SIG-M5 treated with dmso at 0.1 percent for 504 hours (cell line): Measurements from ENCODE around the gene EML4.

Experiments used
- DNase-seq: peaks from one replicate; lab custom pipeline; 2025; ENCODE audit not compliant: unreplicated experiment; lab: John Stamatoyannopoulos, UW

EML4 gene

DNA sequence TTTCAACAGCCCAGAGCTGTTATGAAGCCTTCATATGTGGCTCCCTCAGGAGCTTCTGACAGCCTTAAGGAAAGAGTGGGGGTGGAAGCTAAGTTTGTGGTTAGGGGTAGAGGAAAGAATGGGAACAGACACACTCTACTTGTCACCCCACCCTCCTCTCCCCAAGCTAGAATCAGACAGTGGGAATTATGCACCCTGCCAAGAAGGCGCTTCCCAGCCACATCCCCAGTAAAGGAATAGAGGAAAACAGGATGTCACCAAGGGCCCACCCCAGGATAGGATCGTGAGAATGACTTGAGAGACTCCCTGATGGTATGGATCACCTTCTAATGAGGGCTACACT lies 32.4 kb upstream of the EML4 start:
- no peak for DNase-seq

DNA sequence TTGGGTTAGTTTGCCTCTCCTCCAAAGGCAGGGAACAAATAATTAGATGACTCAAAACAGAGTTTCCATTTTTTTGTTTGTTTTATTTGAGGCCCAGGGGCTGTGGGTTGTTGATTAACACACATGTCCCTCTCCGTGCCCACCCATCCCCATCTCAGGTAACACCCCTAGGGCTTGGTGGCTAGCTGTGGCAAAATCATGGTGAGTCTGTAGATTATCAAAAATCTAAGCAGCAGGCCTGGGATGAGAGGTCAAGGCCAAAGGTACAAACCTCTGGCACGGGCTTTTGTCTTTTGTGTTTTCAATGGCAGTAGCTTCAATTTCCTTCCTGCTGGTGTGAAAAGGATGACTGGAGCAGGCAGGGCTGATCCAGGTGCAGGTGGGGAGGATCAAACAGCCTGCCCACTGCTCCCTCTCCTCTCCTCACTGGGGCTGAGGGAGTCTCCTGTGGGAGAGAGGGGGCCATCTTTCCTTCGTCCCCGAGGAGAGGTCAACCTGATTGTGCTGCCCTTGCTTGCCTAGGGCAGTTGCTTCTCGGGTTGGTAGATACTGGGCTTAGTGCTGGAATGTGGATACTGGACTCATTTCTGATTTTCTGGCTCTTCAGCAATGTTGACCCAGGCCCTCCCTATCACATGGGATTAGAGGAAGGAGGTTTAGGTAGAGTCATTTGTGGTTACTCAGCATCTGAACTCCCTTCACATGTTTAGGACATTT lies 31.9 kb upstream of the EML4 start:
- no peak for DNase-seq

DNA sequence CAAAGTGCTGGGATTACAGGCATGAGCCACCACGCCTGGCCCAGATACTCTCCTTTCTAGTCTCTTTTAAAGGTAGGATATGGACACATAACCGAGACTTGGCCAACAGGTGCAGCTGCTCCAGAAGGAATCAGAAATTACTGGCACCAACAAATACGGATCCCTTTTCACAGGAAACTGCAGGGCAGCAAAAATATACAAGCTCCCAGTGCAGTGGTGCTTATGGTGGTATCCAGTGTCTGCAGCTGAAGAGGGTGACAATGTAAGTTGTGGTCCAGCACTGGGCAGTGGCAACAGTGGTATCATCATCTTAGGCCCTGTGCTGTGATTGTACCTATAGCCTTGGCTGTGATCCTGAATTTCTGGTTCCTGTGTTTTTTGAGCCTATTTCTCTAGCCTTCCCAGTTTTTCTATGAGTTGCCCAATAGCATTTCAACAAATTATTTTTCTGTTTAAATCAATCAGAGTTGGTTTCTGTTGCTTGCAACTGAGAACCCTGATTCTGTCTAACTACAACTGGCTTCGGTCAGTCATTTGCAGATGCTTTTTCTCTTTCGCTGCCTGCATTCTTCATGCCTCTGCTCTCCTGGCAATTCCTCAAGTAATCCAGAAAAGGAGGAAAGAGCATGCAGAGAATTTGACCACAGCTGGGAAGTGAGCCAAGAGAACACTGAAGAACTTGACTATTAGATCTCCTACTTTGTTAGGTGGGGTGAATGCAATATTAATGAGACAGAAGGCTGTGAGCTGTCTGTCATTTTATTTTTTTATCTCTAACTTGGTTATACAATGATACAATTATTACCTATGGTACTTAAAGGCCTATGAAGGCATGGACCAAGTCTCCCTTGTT lies 30.8 kb upstream of the EML4 start:
- DNase-seq, result no peak

DNA sequence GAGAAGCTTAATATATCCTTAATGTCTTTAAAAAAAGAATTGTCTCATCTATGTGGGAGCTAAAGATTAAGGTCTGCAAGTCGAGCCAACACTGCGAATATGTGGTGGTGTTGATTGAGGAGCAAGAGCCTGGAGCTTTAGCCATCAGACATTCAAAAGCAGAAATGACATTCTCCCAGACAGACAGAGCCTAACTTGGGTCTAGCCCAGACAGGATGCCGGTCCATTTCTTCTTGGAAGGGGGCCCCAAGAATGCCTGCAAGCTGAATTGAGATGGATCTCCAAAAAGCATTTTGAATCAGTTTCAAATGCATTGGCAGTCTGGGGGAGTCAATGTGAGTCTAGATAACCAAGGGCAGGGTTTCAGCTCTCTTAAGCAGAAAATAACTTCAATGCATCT lies 30.1 kb upstream of the EML4 start:
- no peak for DNase-seq

GRCh38 chr2:42140496-42140895 lies 28.7 kb upstream of the EML4 start:
- no peak for DNase-seq

DNA sequence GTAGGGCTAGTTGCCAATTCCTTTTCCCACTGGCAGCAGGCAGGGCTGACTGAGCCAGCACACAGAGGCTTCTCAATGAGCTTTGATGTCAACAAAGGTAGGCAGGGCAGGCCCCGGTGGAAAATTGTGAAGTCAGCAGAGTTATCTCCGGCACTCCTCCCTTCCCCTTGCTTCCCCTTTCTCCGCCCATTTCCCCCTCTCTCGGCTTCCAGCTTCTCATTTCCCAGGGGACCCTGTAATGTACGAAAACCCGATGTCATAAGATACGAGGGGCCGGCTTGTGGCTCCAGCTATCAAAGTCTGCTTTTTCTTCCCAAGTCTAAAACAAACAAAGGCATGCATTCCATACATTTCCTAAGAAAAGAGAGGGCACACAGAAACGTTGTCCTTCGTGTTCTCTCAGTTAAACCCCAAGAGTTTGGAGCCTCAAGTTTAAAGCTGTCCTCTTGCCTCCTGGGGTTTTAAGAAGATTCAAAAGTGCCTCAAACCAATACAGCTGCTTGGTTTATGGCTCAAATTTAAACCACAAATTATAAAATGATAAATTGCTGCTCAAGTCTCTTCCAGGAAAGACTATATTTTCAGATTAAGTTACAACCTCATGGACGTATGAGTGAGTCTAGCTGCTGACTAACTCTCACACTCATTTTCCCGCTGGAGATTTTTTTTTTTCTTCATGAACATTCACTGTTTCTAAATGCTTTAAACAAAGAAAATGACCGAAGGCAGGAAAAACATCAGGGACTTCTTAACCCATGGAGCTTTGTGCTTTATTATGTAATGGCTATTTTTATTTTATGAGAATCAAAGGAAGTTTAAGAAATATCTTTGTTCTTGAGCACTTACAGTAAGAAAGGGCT lies 27.2 kb upstream of the EML4 start:
- DNase-seq, result peak; percentile 53

DNA sequence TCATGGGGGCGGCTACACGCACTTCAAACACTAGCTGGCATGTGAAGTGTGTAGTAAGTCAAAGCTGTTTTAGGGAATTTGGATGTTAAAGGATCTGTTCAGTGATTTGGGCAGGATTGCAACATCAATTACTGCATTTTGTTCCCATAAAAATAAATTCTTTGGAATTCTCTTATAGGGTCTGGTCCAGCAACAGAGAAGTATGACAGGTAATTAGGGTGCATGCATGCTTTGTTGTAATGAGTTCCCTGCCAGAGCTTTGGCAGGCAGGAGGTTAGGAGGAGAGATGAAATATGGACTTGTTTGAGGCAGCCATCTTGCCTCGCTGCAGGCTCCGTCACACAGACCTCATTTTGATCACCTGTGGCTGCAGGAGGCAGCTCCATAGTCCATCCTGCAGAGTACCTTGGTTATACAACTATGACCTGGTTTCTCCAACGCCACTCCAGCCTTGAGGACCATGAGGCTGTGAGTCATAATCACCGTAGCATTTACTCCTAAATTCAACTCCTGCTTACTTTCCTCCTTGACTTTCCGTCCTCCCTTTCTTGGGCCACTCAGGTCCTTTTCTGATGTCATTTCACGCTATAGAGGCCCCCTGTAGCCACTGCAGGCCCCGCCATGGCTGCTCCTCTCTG lies 26.5 kb upstream of the EML4 start:
- DNase-seq, result no peak

DNA sequence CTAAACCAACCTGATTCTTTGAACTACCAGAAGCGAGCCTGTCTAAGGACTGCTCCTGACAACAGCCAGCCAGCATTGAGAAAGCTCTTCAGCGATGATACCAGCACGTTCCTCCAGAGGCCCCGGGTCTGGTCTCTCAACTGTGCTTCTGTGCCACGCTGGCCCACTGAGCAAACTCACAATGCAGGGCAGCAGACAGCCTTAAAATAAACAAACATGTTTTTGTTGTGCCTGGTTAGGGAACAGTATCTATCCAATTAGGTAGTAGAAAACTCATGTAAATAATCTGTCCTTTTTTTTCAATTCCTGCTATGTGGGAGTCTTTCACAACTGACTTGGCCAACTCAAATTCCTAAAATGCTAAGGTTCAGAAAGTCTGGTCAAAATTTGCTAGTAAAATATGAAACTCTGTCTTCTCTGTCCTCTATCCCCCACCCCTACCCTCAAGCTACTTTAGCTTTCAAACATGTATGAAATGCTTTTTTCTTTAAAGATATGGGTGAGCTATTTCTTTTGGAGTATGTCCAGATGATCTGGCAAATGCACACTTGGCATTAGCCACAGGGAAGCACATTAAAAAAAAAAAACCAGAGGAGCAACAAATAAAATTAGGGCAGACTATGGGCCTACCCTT lies 21.4 kb upstream of the EML4 start:
- DNase-seq, result no peak

DNA sequence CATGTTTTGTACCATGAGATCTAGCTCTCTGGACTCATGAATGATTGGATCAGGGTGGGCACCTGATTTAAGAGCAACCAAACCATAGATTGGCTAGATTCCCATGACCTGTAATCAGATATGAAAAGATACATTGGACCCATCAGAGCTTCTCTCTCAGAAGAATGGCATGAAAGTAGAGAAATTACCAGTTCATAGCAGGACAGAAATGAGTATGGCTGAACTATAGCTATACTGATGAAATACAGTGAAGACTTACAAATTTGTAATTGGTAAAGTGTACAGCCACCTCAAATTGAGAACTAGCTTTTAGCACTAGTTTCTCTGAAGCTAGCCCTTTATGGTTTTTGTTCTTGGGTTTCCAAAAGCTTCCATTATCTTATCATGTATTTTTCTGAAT lies 19.0 kb upstream of the EML4 start:
- DNase-seq, result no peak

GRCh38 chr2:42153944-42154581 lies 15.1 kb upstream of the EML4 start:
- no peak for DNase-seq

- DNase-seq, result no peak
These were observed 12.4 kb upstream of the EML4 start for GRCh38 chr2:42156721-42157120.

GRCh38 chr2:42161444-42161843 lies 7.7 kb upstream of the EML4 start:
- no peak for DNase-seq

- no peak for DNase-seq
These were observed 5.6 kb upstream of the EML4 start for GRCh38 chr2:42163444-42164045.

DNA sequence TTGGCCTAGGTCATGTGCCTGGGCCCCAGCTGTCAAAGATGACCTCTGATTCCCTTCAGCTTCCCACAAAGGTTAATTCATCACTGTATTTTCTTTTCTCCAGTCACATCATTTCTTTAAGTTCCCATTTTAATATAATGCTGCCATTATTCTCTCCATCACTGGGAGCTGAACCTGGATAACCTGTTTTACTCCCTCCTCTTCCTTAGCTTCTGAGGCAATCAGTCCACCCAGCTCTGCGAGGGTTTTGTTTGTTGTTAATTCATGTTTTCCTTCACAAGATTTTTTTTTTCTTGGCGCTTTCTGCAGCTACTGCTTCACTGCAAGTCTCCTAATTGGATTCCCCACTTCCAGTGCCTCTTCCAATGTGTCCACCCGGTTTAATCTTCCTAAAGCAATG lies 5.1 kb upstream of the EML4 start:
- no peak for DNase-seq

- DNase-seq, result no peak
These were observed 4.2 kb upstream of the EML4 start for GRCh38 chr2:42164971-42165370.

- DNase-seq, result no peak
These were observed 1.7 kb upstream of the EML4 start for GRCh38 chr2:42167458-42167857.

GRCh38 chr2:42168459-42169099 lies 574 bp upstream of the EML4 start:
- DNase-seq, result no peak

DNA sequence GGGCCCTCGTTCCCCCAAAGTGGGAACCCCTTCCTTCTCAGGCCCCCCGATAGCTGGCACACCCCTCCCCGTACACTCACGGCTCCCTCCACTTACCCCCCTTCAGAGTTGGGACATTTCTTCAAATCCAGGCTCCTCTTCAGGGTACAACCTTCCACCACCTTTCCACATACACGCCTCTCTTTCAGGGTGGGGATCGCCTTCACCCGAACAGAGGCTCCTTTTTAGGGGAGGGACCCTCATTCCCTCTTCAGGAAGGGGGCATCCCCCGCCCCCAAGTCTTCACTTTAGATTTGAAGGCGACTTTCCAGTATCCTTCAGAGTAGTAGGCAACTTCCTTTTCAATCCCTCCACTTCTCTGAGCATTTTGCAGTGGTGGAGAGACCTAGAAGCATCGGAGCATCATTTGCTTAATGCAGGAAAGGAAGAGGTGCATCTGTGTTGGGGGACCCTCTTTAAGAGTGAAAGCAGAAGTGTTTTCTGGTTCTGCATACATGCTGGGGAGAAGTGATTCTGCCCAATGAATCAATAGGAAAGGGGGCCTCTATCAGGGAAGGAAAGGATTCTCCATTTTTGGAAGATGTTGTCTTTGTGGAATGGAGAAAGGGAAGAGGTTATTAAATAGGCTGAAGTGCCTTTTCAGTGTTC lies 845 bp downstream of the EML4 start:
- DNase-seq, result peak; percentile 79
